OCI-LY1 (cell line): ENCODE data around the gene ADAMTS20.

Experiments
- CTCF ChIP-seq: fragments of 200-600 bp; sonication (generic), shearing (Covaris generic); IDR thresholded peaks from 2 replicates; pipeline ENCODE4 v1.5.1; 2017; ENCODE audit warnings: mild to moderate bottlenecking, antibody characterized with exemption, low read length, moderate library complexity, mixed read lengths
- EZH2 ChIP-seq: fragments of 200-600 bp; sonication (generic), shearing (Covaris generic); IDR thresholded peaks from 2 replicates; pipeline ENCODE4 v1.8.0; 2017; ENCODE audit warnings: borderline replicate concordance, mixed run types, mild to moderate bottlenecking, antibody characterized with exemption, low read length, moderate library complexity, mixed read lengths

GRCh38 chr12:43337571-43338444 is 214.2 kb downstream of the ADAMTS20 start:
- TF ChIP-seq EZH2 (no peak), CTCF (no peak)
